Pancreas (tissue), 10 donors: ENCODE measurements around the gene FAM180B. TPM values are rescaled to one million over a fixed set of nuclear protein-coding genes. Genes with fewer than 3 reads are reported as not detected.
A peak's percentile ranks its signal among the peaks of the same experiment; 100 is the strongest.

Experiments
- ATAC-seq, 4 donors: fragments of 200-7000 bp; cut with Tn5 transposase; one replicate each; pipeline versions ENCODE4 v1.8.0 to v1.9.1; 2020; ENCODE audit warnings: mild to moderate bottlenecking in 4 of 4, moderate library complexity in 4 of 4
- DNase-seq, 6 donors: peaks; one replicate each; pipeline ENCODE4 v3.0.0-alpha.2; 2020
- FAIRE-seq: peaks from 2 replicates; lab custom pipeline; 2012; peaks lifted over from hg19 to GRCh38; lab: Jason Lieb, UNC
- H3K27ac ChIP-seq, 4 donors: fragments of 200-600 bp; sonication (generic); 1 replicate in 3 of 4; 2 replicates in 1 of 4; pipeline versions ENCODE4 v1.5.0 to v1.8.0; 2020
- H3K27me3 ChIP-seq, 4 donors: fragments of 200-600 bp; one replicate each; pipeline ENCODE4 v1.8.0; 2021
- H3K36me3 ChIP-seq, 3 donors: fragments of 200-600 bp; sonication (generic) in 1 of 3; one replicate each; pipeline versions ENCODE4 v1.5.0 to v1.8.0; 2020 to 2021
- H3K4me1 ChIP-seq, 3 donors: fragments of 200-600 bp; one replicate each; pipeline ENCODE4 v1.8.0; 2021
- H3K4me3 ChIP-seq, 4 donors: fragments of 200-600 bp; sonication (generic) in 2 of 4; one replicate each; pipeline versions ENCODE4 v1.5.0 to v1.8.0; 2020 to 2021
- H3K9me3 ChIP-seq, 4 donors: fragments of 200-600 bp; one replicate each; pipeline ENCODE4 v1.8.0; 2021
- CTCF ChIP-seq, 4 donors: fragments of 200-600 bp; sonication (generic) in 3 of 4; IDR thresholded peaks; one replicate each; pipeline versions ENCODE4 v1.5.0 to v1.8.0; 2021; ENCODE audit warnings: antibody characterized with exemption in 4 of 4
- WGBS, 2 donors: extraction: QIAGEN DNeasy Blood & Tissue Kit; methylation state at CpG; one replicate each; pipeline ENCODE4 v1.1.7; 2013; 5-methylcytosine and 5-hydroxymethylcytosine counted together
- intact Hi-C, 3 donors: fragments of 100-400 bp; cut with DNase I; formaldehyde crosslinking; loops; one replicate each; pipeline versions ENCODE4 v1.11.1 to v1.14.2; 2022
- polyA plus RNA-seq, 2 donors: library from polyadenylated mRNA; stranded (reverse); fragments of 200-250 nt; gene quantifications; one replicate each; pipeline ENCODE4 v1.2.3, GENCODE V29; 2013
- total RNA-seq, 6 donors: library from RNA; stranded (reverse); fragmentation: NEBNext Ultra II Directional in 4 of 6; extraction: Animal tissue kit (Norgen Biotek cat#: 25700) in 4 of 6; gene quantifications; one replicate each; pipeline versions ENCODE4 v1.2.1 to v1.2.4, GENCODE V29; 2021 to 2023
- donor health status: healthy with polysubstance abuse.
- donor health status: DM: no; HTN: no; CAD: no; lungs with moderate emphysema.
- donor health status: DM: no; HTN: no; CAD: no.
- donor health status: control.
- donor health status: control.
- donor health status: Bipolar disorder and iron deficiency.
- donor health status: DM: yes; HTN: yes; CAD: no.
- donor health status: DM: no; HTN: no; CAD: no.
- donor health status: DM: no; HTN: no; CAD: no.
- donor health status: DM: yes; HTN: yes; CAD: no.

FAM180B gene
- total and polyA plus RNA-seq, 8 donors: 0.17 TPM; not detected in 7

- Histone ChIP-seq H3K4me3 (no peak overlapping the region), H3K36me3 (no peaks in the 10 kb centered on the region), H3K9me3 (no peaks in the 10 kb centered on the region), H3K27me3 (no peaks in the 10 kb centered on the region), H3K27ac (no peak overlapping the region), H3K4me1 (no peaks in the 10 kb centered on the region)
- intact Hi-C loops: no loop called here
- no peak for DNase-seq
- no peak for FAIRE-seq
- TF ChIP-seq CTCF (IDR thresholded peaks at IDR 0.05): no peak
- ATAC-seq: peak in 1 of 4 donors; percentile 11
- 4 to 10% methylated on average over 6 of the region's 6 CpGs for WGBS, 2 donors
These were observed 7.0 kb downstream of the FAM180B start for GRCh38 chr11:47593492-47593933.

GRCh38 chr11:47593934-47594855, 7.7 kb downstream of the FAM180B start, which contains the start of gene C1QTNF4:
Gene C1QTNF4, minus strand, starts transcription at chr11:47594411. Its CDS starts 3,601 bp downstream, at chr11:47590810.
- no peaks in the 10 kb centered on the region for H3K27me3 ChIP-seq
- H3K27ac ChIP-seq: no peak within 1 kb of the TSS
- WGBS, 2 donors: 2 to 3% methylated on average over 43 to 48 of the region's 48 CpGs
- no peaks in the 10 kb centered on the region for H3K36me3 ChIP-seq
- FAIRE-seq (no peak), DNase-seq (no peak), ATAC-seq (peak in 3 of 4 donors; percentile 29 to 55 (median 32))
- H3K9me3 ChIP-seq: no peaks in the 10 kb centered on the region
- no peaks in the 10 kb centered on the region for H3K4me1 ChIP-seq
- no peak for TF ChIP-seq CTCF (IDR thresholded peaks at IDR 0.05)
- peak within 1 kb of the TSS in 3 of 4 donors; percentile 3 to 37 (median 14) for H3K4me3 ChIP-seq
- intact Hi-C loops: no loop called here

- Histone ChIP-seq H3K27ac (no peak overlapping the region), H3K36me3 (no peaks in the 10 kb centered on the region), H3K27me3 (no peaks in the 10 kb centered on the region), H3K4me3 (no peak overlapping the region), H3K9me3 (no peaks in the 10 kb centered on the region), H3K4me1 (no peaks in the 10 kb centered on the region)
- no peak for ATAC-seq
- TF ChIP-seq CTCF (IDR thresholded peaks at IDR 0.05): no peak
- no peak for FAIRE-seq
- no peak for DNase-seq
- WGBS, 2 donors: 56 to 57% methylated on average over 7 of the region's 7 CpGs
- intact Hi-C loops: no loop called here
These were observed 8.6 kb downstream of the FAM180B start for GRCh38 chr11:47595029-47595428.

DNA sequence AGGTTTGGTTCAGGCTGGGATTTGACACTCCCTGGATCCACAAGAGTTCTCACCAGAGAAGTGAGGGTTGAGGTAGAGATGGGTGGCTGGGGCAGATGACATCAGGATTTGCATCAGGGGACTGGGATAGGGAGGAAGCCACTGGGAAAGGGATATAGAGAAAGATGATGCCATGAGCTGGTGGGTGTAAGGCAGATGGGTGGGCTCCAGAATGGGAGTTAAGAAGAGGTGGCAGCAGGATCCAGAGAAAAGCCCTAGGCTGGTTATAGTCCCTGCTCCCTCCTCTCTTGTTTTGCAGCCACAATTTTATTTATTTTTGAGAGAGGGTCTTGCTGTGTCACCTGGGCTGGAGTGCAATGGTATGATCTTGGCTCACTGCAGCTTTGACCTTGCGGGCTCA, 9.5 kb downstream of the FAM180B start:
- no peak for FAIRE-seq
- WGBS, 2 donors: 98 to 100% methylated on average over 1 of the region's 1 CpG
- ATAC-seq: no peak

More for the DNA sequence above, 9.5 kb downstream of the FAM180B start:
- intact Hi-C loops: no loop called here
- H3K36me3 ChIP-seq: no peaks in the 10 kb centered on the region
- no peaks in the 10 kb centered on the region for H3K9me3 ChIP-seq
- no peaks in the 10 kb centered on the region for H3K4me1 ChIP-seq
- no peak for DNase-seq
- TF ChIP-seq CTCF (IDR thresholded peaks at IDR 0.05): no peak
- H3K27me3 ChIP-seq: no peaks in the 10 kb centered on the region
- no peak overlapping the region for H3K4me3 ChIP-seq
- H3K27ac ChIP-seq: no peak overlapping the region
